Neural cell (in vitro differentiated cells): Measurements from ENCODE around the gene PAX2. TPM values are rescaled to one million over a fixed set of nuclear protein-coding genes. Genes with fewer than 3 reads are reported as not detected.

ENCODE experiments used
- H2AFZ ChIP-seq: fragments of 200-600, 300-800 bp; sonication (generic), shearing (Covaris generic); 2 replicates; pipeline ENCODE4 v1.6.0; 2014; ENCODE audit warnings: low read depth, mild to moderate bottlenecking, antibody characterized with exemption, low read length, moderate library complexity
- H3F3A ChIP-seq: fragments of 200-600 bp; shearing (Covaris generic); 2 replicates; pipeline ENCODE4 v1.6.1; 2016; ENCODE audit warnings: mild to moderate bottlenecking, moderate library complexity, mixed read lengths, antibody characterized with exemption, low read length; ENCODE audit not compliant: insufficient read depth, poor library complexity, severe bottlenecking
- H3K27ac ChIP-seq: fragments of 200-600, 300-800 bp; sonication (generic), shearing (Covaris generic); 2 replicates; pipeline ENCODE4 v1.5.1; 2014; ENCODE audit warnings: mild to moderate bottlenecking, low read length, moderate library complexity
- H3K27me3 ChIP-seq: fragments of 300-800, 200-600 bp; sonication (generic), shearing (Covaris generic); 2 replicates; pipeline ENCODE4 v1.6.0; 2014; ENCODE audit warnings: mild to moderate bottlenecking, low read depth, low read length, moderate library complexity; ENCODE audit not compliant: insufficient read depth
- H3K36me3 ChIP-seq: fragments of 300-800, 200-600 bp; sonication (generic), shearing (Covaris generic); 2 replicates; pipeline ENCODE4 v1.5.1; 2014; ENCODE audit warnings: mild to moderate bottlenecking, antibody characterized with exemption, low read length, moderate library complexity; ENCODE audit not compliant: insufficient read depth
- H3K4me2 ChIP-seq: fragments of 300-800, 200-600 bp; sonication (generic), shearing (Covaris generic); 2 replicates; pipeline ENCODE4 v1.6.0; 2014; ENCODE audit warnings: mild to moderate bottlenecking, low read length
- H3K4me3 ChIP-seq: fragments of 300-800, 200-600 bp; sonication (generic), shearing (Covaris generic); 2 replicates; pipeline ENCODE4 v1.5.1; 2014; ENCODE audit warnings: mild to moderate bottlenecking, low read length, moderate library complexity
- H3K79me2 ChIP-seq: fragments of 200-600 bp; shearing (Covaris generic); replicated peaks from 2 replicates; pipeline ENCODE4 v1.6.0; 2014; ENCODE audit warnings: mild to moderate bottlenecking, low read length, moderate library complexity; ENCODE audit not compliant: insufficient read depth
- H3K9ac ChIP-seq: fragments of 300-800, 200-600 bp; sonication (generic), shearing (Covaris generic); 2 replicates; pipeline ENCODE4 v1.6.1; 2016; ENCODE audit warnings: mild to moderate bottlenecking, low read length, mixed read lengths
- H3K9me2 ChIP-seq: fragments of 200-600 bp; shearing (Covaris generic); 2 replicates; pipeline ENCODE4 v1.6.1; 2016; ENCODE audit warnings: mild to moderate bottlenecking, low read length, mixed read lengths; ENCODE audit not compliant: insufficient read depth
- H3K9me3 ChIP-seq: fragments of 200-600, 300-800 bp; sonication (generic), shearing (Covaris generic); 2 replicates; pipeline ENCODE4 v1.6.1; 2016; ENCODE audit warnings: mild to moderate bottlenecking, mixed run types, low read length, moderate library complexity, mixed read lengths
- H4K20me1 ChIP-seq: fragments of 200-600 bp; shearing (Covaris generic); 2 replicates; pipeline ENCODE4 v1.6.1; 2016; ENCODE audit warnings: mild to moderate bottlenecking, mixed run types; ENCODE audit not compliant: insufficient read depth
- CTCF ChIP-seq: fragments of 450-650 bp; IDR thresholded peaks from 2 replicates; pipeline ENCODE4 v1.5.1; 2014; ENCODE audit warnings: antibody characterized with exemption, mild to moderate bottlenecking, moderate library complexity; ENCODE audit not compliant: poor library complexity, severe bottlenecking
- EP300 ChIP-seq: fragments of 450-650 bp; conservative IDR thresholded peaks from 2 replicates; pipeline ENCODE4 v1.6.1; 2014; ENCODE audit warnings: antibody characterized with exemption, mild to moderate bottlenecking, moderate library complexity; ENCODE audit not compliant: poor library complexity, severe bottlenecking
- EZH2 ChIP-seq: fragments of 200-600, 300-800 bp; shearing (Covaris generic), sonication (generic); IDR thresholded peaks from 2 replicates; pipeline ENCODE4 v1.6.1; 2014; ENCODE audit warnings: antibody characterized with exemption, low read length, borderline replicate concordance, mild to moderate bottlenecking; ENCODE audit not compliant: insufficient read depth, poor library complexity, severe bottlenecking
- MXI1 ChIP-seq: fragments of 450-650 bp; conservative IDR thresholded peaks from 2 replicates; pipeline ENCODE4 v1.6.1; 2014; ENCODE audit warnings: antibody characterized with exemption, mild to moderate bottlenecking; ENCODE audit not compliant: poor library complexity, severe bottlenecking
- POLR2AphosphoS5 ChIP-seq: IDR thresholded peaks from 2 replicates; pipeline ENCODE4 v1.6.1; 2012
- RAD21 ChIP-seq: fragments of 450-650 bp; conservative IDR thresholded peaks from 2 replicates; pipeline ENCODE4 v1.6.1; 2014; ENCODE audit warnings: antibody characterized with exemption, mild to moderate bottlenecking, moderate library complexity
- REST ChIP-seq: IDR thresholded peaks from 2 replicates; pipeline ENCODE4 v1.6.1; 2012; ENCODE audit warnings: borderline replicate concordance
- SMC3 ChIP-seq: fragments of 450-650 bp; conservative IDR thresholded peaks from 2 replicates; pipeline ENCODE4 v1.6.1; 2014; ENCODE audit warnings: antibody characterized with exemption, mild to moderate bottlenecking, moderate library complexity; ENCODE audit not compliant: poor library complexity
- TAF1 ChIP-seq: IDR thresholded peaks from 2 replicates; pipeline ENCODE4 v1.6.1; 2012; ENCODE audit warnings: low read depth
- polyA plus RNA-seq: library from polyadenylated mRNA; depleted of rRNA; stranded (reverse); fragments of >200 nt; gene quantifications from 2 replicates; pipeline ENCODE4 v1.2.3, GENCODE V29; 2014

PAX2 gene
- polyA plus RNA-seq, 1 donor from 2014 or later: not detected

GRCh38 chr10:100808876-100809275, 63.5 kb downstream of the PAX2 start:
- Histone ChIP-seq H3K27ac (no peak overlapping the region), H2AFZ (no peak overlapping the region), H3K9ac (no peak overlapping the region)

GRCh38 chr10:100810091-100810834, 64.9 kb downstream of the PAX2 start:
- Histone ChIP-seq H3K27ac (no peak overlapping the region), H3K36me3 (no peaks in the 10 kb centered on the region), H3K9me2 (no peaks in the 10 kb centered on the region), H3K4me3 (no peak overlapping the region), H4K20me1 (no peaks in the 10 kb centered on the region), H2AFZ (no peak overlapping the region), H3K4me2 (no peak overlapping the region), H3K9ac (no peak overlapping the region), H3K79me2 (no peaks in the 10 kb centered on the region), H3K9me3 (no peaks in the 10 kb centered on the region), H3K27me3 (peaks cover 34% of the 10 kb centered on the region), H3F3A (no peaks in the 10 kb centered on the region)
- TF ChIP-seq EZH2 (no peak), SMC3 (no peak), MXI1 (no peak), POLR2AphosphoS5 (no peak), EP300 (no peak), REST (no peak), TAF1 (no peak), RAD21 (no peak)

More at GRCh38 chr10:100808876-100809275, 63.5 kb downstream of the PAX2 start:
- Histone ChIP-seq H3F3A (no peaks in the 10 kb centered on the region), H3K9me2 (no peaks in the 10 kb centered on the region), H3K79me2 (no peaks in the 10 kb centered on the region), H3K4me3 (no peak overlapping the region), H3K4me2 (no peak overlapping the region), H3K27me3 (peaks cover 25% of the 10 kb centered on the region), H3K36me3 (no peaks in the 10 kb centered on the region), H3K9me3 (no peaks in the 10 kb centered on the region), H4K20me1 (no peaks in the 10 kb centered on the region)
- no peak for TF ChIP-seq SMC3
- TF ChIP-seq RAD21: no peak
- no peak for TF ChIP-seq CTCF
- no peak for TF ChIP-seq POLR2AphosphoS5
- TF ChIP-seq EZH2: no peak
- no peak for TF ChIP-seq REST
- TF ChIP-seq TAF1: no peak
- no peak for TF ChIP-seq MXI1
- no peak for TF ChIP-seq EP300
